ENCODE data around the gene NANS.
"Not testable (repeated sequence)": the region's sequence is repeated elsewhere in the genome, so short reads cannot be mapped to it uniquely, and the experiment has no call there.

The NANS gene, protein sequence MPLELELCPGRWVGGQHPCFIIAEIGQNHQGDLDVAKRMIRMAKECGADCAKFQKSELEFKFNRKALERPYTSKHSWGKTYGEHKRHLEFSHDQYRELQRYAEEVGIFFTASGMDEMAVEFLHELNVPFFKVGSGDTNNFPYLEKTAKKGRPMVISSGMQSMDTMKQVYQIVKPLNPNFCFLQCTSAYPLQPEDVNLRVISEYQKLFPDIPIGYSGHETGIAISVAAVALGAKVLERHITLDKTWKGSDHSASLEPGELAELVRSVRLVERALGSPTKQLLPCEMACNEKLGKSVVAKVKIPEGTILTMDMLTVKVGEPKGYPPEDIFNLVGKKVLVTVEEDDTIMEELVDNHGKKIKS

DNA sequence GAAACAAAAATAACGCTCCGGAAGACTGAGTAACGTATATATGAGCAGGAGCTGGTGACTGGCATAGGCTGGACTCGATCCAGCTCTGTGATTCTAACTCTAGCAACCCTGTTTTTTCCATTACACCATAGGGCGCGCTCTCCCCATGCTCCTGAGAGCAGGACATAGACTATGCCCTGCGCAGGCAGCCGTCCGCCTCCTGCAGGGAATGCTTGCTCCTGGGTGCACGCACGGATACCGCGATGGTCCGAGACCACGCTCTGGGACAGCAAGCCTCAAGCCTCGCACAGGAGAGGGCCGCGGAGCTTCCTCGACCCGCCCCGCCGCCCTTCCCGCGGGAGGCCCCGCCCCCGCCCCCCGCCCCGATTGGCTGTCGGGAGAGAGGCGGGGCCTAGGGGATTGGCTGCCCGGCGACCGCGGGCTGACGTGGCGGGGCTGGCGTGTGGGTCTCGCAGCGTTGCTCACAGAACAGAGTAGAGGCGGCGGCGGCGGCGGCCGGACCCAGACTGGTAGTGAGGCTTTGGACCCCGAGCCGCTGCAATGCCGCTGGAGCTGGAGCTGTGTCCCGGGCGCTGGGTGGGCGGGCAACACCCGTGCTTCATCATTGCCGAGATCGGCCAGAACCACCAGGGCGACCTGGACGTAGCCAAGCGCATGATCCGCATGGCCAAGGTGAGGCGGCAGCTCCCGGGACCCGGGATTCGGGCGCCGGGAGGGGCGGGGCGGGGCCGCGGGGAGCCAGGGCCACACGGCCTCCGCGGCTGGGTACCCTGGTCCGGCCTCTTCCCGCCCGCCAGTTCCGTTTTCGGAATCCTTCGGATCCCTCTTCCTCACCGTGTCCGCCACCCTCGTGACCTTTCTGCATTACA is at the start of gene NANS:
TSS of gene NANS (plus strand) at position 464 of the 869 bp plus-strand sequence. CDS start at position 541, 77 bp downstream.
- peak; percentile 94 for DNase-seq

DNA sequence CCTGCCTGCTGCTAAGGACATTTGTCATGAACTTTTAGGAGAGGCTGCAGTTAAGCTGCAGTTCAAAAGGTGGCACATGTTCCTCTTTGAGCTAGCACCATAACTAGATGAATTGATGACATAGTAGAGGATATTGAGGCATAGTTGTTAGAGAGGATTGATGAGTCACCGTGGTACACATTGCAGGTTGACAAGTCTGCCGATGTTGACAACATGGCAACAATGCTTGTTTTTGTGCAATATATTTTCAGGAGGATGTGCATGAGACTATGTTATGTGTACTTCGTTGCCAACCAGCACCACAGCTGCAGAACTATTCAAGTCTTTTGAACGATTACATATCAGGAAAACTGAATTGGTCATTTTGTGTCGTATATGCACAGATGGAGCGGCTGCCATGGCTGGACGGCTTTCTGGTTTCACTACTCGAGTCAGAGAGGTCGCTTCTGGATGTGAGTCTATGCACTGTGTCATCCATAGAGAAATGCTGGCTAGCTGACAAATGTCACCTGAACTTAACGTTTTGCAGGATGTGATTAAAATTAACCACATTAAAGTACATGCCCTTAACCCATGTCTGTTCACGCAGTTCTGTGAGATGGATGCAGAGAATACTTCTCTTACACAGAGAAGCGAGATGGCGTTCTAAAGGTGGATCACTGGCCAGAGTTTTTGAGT is 49.1 kb upstream of the NANS start:
- DNase-seq: peak; percentile 2

DNA sequence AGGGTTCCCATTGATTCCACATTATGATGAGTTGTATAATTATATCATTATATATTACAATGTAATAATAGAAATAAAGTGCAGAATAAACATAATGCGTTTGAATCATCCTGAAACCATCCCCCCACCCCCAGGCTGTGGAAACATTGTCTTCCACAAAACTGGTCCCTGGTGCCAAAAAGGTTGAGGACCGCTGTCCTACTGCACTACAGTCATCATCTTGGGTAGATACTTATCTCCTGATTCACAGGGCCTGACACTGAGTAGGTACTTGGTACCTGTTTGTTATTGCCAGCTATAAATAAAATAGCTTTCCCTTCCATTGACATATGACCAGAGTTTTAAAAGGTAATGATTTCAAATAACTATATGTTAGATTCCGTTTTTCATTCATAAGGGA is 47.8 kb upstream of the NANS start:
- DNase-seq: no peak

DNA sequence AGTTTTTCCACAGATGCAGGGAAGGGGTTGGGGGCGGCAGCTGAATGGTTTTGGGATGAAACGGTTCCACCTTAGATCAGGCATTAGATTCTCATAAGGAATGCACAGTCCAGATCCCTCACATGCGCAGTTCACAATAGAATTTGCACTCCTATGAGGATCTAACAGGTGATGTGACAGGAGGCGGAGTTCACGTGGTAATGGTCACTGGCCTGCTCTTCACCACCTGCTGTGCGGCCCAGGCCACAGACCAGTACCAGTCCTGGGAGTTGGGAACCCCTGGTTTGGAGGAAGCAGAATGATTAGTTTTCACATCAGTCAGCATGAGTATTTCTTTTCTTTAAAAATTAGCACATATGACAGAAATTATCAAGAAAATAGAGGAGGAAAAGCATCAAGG is 47.1 kb upstream of the NANS start:
- DNase-seq: no peak

DNA sequence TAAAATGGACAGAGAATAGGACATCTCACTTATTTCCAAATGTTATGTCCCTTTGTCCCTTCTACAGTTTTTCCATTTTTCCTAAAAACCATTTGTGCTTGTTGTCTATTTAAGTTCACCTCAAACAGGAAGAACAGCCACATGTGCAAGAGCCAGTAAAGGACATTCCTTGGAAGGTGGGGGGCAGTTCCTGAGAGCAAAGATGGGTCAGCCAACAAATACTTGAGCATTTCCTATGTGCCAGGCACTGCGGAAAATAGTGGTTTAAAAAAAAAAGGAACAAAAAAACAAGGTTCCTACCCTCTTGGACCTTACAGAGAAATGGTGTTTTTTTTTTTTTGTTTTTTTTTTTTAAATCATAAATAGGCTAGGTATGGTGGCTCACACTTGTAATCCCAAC is 46.6 kb upstream of the NANS start:
- DNase-seq: no peak

GRCh38 chr9:98010445-98010844 is 46.1 kb upstream of the NANS start:
- DNase-seq: peak; percentile 24

GRCh38 chr9:98011122-98011521 is 45.4 kb upstream of the NANS start:
- DNase-seq: no peak

- no peak for DNase-seq
Measured at GRCh38 chr9:98016137-98016680, 40.3 kb upstream of the NANS start.

- no peak for DNase-seq
Measured at GRCh38 chr9:98017306-98017705, 39.2 kb upstream of the NANS start.

DNA sequence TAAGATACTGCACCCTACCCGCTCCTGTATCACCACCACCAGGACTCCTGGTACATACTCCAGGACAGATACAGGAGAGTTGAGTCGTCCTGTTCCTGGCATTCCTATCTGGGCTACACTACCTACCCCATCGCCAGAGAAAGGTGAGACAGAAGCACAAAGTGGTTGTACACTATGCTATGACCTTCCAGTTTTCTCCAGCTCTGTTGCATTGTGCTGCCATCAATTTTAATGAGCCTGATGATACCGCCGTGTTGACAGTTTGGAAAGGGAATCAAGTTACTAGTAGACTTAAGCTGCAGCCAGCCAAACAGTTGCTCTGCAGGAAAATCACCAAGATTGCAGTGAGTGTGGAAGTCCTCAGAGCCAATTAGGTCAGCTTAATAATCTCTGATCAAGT is 38.2 kb upstream of the NANS start:
- no peak for DNase-seq

DNA sequence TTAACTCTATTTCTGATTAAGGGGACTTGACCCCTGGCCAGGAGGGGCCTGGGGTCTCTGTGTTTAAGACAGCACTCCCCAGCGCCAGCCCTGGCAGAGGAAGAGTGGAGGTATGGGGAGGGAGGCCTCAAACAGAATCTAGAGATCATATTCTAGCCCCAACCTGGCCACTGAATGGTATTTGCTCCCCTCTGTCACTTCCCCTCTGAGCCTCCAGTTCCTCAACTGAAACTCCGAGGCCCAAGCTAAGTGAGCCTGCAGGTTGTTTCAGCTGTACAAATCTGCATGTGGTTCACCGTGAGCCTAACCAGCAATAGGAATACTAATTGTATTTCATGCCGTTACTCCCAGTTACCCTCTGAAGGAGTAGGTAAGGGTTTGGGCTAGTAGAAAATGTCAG is 37.4 kb upstream of the NANS start:
- DNase-seq: no peak

- DNase-seq: not testable (repeated sequence)
Measured at GRCh38 chr9:98019869-98020268, 36.7 kb upstream of the NANS start.

- DNase-seq: no peak
Measured at GRCh38 chr9:98020476-98021145, 35.9 kb upstream of the NANS start.

DNA sequence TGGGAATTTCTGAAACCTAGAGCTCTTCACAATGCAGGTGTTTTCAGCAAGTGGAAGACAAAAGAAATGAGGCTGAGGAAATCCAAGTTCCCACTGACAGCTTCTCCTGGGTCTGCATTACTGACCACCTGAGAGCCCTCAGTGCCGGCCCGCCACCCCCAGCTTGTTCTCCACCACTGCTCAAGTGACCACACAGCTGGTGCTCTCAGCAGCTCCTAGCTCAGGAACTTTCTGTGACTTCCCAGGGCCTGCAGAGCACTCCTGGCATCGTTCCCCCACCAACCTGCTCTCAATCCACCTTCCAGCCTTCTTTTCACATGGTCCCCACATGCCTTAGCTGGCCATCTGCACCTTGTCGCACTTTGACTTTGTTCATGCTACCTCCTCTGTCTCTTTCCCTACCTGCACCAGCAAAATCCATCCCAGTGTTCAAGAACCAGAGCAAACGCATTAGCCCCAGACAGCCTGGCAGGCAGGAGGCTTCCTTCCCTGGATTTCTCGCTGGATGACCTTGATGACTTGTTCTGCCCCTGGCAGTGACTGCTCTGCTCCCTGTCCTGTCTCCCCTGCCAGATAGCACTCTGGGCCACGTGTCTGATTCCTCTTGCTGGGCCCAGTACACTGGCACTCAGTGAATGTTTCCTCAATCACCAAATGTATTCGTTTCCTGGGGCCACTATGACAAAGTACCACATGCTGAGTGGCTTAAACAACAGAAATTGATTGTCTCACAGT is 35.1 kb upstream of the NANS start:
- DNase-seq: no peak

- DNase-seq: no peak
Measured at GRCh38 chr9:98022447-98022846, 34.1 kb upstream of the NANS start.

DNA sequence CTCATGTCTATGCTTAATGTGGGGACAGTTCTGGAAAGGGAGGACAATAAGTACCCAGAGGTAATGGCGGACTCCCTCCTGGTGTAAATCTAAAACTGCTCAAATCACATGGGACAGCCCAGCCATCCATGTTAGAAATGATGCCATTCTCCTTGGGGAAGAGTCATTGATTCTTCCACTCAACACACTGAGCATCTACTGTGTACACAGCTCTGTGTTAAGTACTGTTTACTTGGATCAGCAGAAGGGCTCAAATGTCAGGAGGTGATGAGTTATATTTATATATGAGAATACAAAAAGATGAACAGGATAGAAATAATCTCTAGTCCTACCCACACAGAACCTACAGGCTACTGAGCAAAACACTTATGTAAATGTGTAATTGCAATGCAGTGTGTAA is 31.8 kb upstream of the NANS start:
- DNase-seq: no peak

GRCh38 chr9:98031169-98031568 is 25.4 kb upstream of the NANS start:
- no peak for DNase-seq

DNA sequence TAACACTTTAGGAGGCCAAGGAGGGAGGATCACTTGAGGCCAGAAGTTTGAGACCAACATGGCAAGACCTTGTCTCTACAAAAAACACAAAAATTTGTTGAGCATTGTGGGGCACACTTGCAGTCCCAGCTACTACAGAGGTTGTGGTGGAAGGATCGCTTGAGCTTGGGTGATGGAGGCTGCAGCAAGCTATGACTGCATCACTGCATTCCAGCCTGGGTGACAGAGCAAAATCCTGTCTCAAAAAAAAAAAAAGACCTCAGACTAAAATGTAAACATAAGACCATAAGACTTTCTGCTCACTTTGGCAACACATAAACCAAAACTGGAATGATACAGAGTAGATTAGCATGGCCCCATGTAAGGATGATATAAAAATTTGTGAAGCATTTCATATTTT is 24.6 kb upstream of the NANS start:
- DNase-seq: no peak

- DNase-seq: peak; percentile 83
Measured at GRCh38 chr9:98034593-98035546, 21.7 kb upstream of the NANS start.

DNA sequence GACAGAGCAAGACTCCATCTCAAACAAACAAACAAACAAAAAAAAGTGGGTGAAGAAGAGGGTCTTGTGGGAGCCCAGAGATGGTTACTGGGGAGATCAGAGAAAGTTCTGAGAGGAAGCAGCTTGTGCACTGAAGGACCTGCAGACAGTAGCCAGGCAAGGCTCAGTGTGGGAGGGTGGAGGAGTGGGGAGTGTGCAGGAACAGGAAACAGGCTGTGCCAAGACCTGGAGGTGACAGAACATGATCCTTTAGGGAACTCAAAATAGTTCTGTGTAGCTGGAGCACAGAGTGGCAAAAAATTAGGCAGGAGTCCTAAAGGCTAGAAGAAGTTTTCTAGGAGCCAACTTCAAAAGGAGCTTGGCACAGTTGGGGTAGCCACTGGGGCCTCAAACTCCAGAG is 19.2 kb upstream of the NANS start:
- peak; percentile 67 for DNase-seq

DNA sequence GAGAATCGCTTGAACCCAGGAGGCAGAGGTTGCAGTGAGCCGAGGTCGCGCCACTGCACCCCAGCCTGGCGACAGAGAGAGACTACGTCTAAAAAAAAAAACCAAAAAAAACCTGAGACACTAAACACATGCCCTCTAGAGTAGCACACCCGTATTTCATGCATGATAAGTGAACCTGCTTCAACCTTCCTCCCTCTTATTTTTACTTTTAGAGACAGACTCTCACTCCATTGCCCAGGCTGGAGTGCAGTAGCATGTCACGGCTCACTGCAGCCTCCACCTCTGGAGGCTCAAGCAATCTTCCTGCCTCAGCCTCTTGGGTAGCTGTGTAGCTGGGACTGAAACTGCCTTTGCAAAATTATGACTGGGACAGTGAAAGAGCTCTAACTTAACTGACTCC is 17.6 kb upstream of the NANS start:
- DNase-seq: no peak

All from inflammatory macrophage treated with lipopolysaccharide for 4 hours (primary cell).